Measurements from ENCODE around the gene ACOT6.

GRCh38 chr14:73665130-73665529 lies 52.8 kb downstream of the ACOT6 start:
- no peak for TF ChIP-seq CTCF (IDR thresholded peaks at IDR 0.05)
- TF ChIP-seq POLR2A (IDR thresholded peaks at IDR 0.05): no peak
